Upper lobe of left lung (tissue), 6 donors: ENCODE data around the gene MBNL2. TPM values are rescaled to one million over a fixed set of nuclear protein-coding genes. Genes with fewer than 3 reads are reported as not detected.

Experiments used
- ATAC-seq, 2 donors: fragments of 200-7000 bp; cut with Tn5 transposase; one replicate each; pipeline ENCODE4 v1.9.1; 2022; ENCODE audit warnings: mild to moderate bottlenecking in 2 of 2, moderate library complexity in 2 of 2; ENCODE audit not compliant: low FRiP score in 2 of 2
- DNase-seq, 2 donors: peaks; one replicate each; pipeline ENCODE4 v3.0.0-alpha.2; 2019 to 2020
- H3K27ac ChIP-seq, 4 donors: fragments of 200-600 bp; sonication (generic); one replicate each; pipeline ENCODE4 v1.5.1; 2016 to 2019
- H3K27me3 ChIP-seq, 4 donors: fragments of 200-600 bp; sonication (generic); one replicate each; pipeline ENCODE4 v1.5.1; 2017 to 2019
- H3K36me3 ChIP-seq, 4 donors: fragments of 200-600 bp; sonication (generic); one replicate each; pipeline ENCODE4 v1.5.1; 2016 to 2019
- H3K4me1 ChIP-seq, 4 donors: fragments of 200-600 bp; sonication (generic); one replicate each; pipeline ENCODE4 v1.5.1; 2018 to 2019
- H3K4me3 ChIP-seq, 4 donors: fragments of 200-600 bp; sonication (generic); one replicate each; pipeline ENCODE4 v1.5.1; 2017 to 2019; ENCODE audit warnings: mild to moderate bottlenecking in 2 of 4, moderate library complexity in 1 of 4
- H3K9me3 ChIP-seq, 4 donors: fragments of 200-600 bp; sonication (generic); one replicate each; pipeline ENCODE4 v1.5.1; 2018 to 2019
- EP300 ChIP-seq, 4 donors: sonication (generic); formaldehyde crosslinking; IDR thresholded peaks; one replicate each; pipeline ENCODE4 v1.5.1; 2017; ENCODE audit warnings: antibody characterized with exemption in 4 of 4, control low read depth in 2 of 4
- POLR2A ChIP-seq, 4 donors: fragments of 450-650 bp; IDR thresholded peaks; one replicate each; pipeline ENCODE4 v1.5.1; 2016 to 2017; ENCODE audit warnings: antibody characterized with exemption in 4 of 4, mild to moderate bottlenecking in 2 of 4
- POLR2AphosphoS5 ChIP-seq, 2 donors: sonication (generic); formaldehyde crosslinking; IDR thresholded peaks; one replicate each; pipeline ENCODE4 v1.5.1; 2017; ENCODE audit warnings: antibody characterized with exemption in 2 of 2
- WGBS, 2 donors: methylation state at CpG; one replicate each; pipeline ENCODE4 v1.1.5; 2017 to 2018; 5-methylcytosine and 5-hydroxymethylcytosine counted together
- total RNA-seq, 6 donors: library from RNA; depleted of rRNA in 4 of 6; stranded (reverse); fragments of >200 nt in 4 of 6; gene quantifications; one replicate each; pipeline versions ENCODE4 v1.1.0 to v1.2.1, GENCODE V29; 2016 to 2021
- TF ChIP-seq, protein P1 (sequence below), 6 experiments: fragments of 450-650 bp in 4 of 6; fragments of 200-600 bp in 2 of 6; sonication (generic) in 2 of 6; IDR thresholded peaks; one replicate each; pipeline ENCODE4 v1.5.1; 2016 to 2019; ENCODE audit warnings: antibody characterized with exemption in 6 of 6
- donor health status: DM: no; HTN: no; CAD: no; lungs with moderate emphysema.
- donor health status: DM: no; HTN: yes; CAD: no; lungs with severe emphysema.

MBNL2 gene
- total RNA-seq, 6 donors from 2014 or later, result 40.9 to 78.4 (median 51.3) TPM

GRCh38 chr13:97228850-97229521 is 6.9 kb downstream of the MBNL2 start:
- DNase-seq, result no peak
- ATAC-seq, result no peak
- no peaks in the 10 kb centered on the region for H3K9me3 ChIP-seq
- peaks cover 46 to 73% (median 58%) of the 10 kb centered on the region in 4 donors for H3K4me1 ChIP-seq
- H3K36me3 ChIP-seq, result no peaks in the 10 kb centered on the region
- WGBS, 2 donors, result 60 to 64% methylated on average over 3 of the region's 3 CpGs
- H3K4me3 ChIP-seq, result no peak overlapping the region
- H3K27me3 ChIP-seq, result no peaks in the 10 kb centered on the region
- TF ChIP-seq EP300 (IDR thresholded peaks at IDR 0.05) (no peak), POLR2A (IDR thresholded peaks at IDR 0.05) (no peak), POLR2AphosphoS5 (IDR thresholded peaks at IDR 0.05) (no peak)
- TF ChIP-seq, protein P1, sequence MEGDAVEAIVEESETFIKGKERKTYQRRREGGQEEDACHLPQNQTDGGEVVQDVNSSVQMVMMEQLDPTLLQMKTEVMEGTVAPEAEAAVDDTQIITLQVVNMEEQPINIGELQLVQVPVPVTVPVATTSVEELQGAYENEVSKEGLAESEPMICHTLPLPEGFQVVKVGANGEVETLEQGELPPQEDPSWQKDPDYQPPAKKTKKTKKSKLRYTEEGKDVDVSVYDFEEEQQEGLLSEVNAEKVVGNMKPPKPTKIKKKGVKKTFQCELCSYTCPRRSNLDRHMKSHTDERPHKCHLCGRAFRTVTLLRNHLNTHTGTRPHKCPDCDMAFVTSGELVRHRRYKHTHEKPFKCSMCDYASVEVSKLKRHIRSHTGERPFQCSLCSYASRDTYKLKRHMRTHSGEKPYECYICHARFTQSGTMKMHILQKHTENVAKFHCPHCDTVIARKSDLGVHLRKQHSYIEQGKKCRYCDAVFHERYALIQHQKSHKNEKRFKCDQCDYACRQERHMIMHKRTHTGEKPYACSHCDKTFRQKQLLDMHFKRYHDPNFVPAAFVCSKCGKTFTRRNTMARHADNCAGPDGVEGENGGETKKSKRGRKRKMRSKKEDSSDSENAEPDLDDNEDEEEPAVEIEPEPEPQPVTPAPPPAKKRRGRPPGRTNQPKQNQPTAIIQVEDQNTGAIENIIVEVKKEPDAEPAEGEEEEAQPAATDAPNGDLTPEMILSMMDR (IDR thresholded peaks at IDR 0.05), result no peak
- peak overlapping the region in 1 of 4 donors; percentile 82 for H3K27ac ChIP-seq

DNA sequence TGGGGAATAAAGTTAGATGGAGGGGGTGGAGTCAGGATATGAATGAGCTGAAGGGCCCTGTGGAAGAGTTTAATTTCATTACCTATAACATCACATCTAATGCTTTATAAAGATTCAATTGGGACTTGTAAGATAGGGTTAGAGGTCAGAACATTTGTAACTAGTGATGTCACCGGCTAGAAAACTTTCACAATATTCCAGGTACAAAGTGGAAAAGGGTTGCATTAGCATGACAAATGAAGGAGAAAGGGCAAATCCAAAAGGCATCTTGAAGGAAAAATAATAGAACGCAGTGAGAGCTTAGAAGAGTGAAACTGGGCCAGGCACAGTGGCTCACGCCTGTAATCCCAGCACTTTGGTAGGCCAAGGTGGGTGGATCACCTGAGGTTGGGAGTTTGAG is 7.6 kb downstream of the MBNL2 start:
- no peaks in the 10 kb centered on the region for H3K27me3 ChIP-seq
- ATAC-seq (no peak), DNase-seq (no peak)
- no peak overlapping the region for H3K4me3 ChIP-seq
- peaks cover 53 to 73% (median 64%) of the 10 kb centered on the region in 4 donors for H3K4me1 ChIP-seq
- 88 to 89% methylated on average over 3 of the region's 3 CpGs for WGBS, 2 donors
- no peaks in the 10 kb centered on the region for H3K9me3 ChIP-seq
- no peaks in the 10 kb centered on the region for H3K36me3 ChIP-seq
- TF ChIP-seq EP300 (IDR thresholded peaks at IDR 0.05) (no peak), POLR2A (IDR thresholded peaks at IDR 0.05) (no peak), POLR2AphosphoS5 (IDR thresholded peaks at IDR 0.05) (no peak)
- TF ChIP-seq, protein P1 (IDR thresholded peaks at IDR 0.05), result no peak
- H3K27ac ChIP-seq, result peak overlapping the region in 1 of 4 donors; percentile 45

GRCh38 chr13:97231118-97231828 is 9.1 kb downstream of the MBNL2 start:
- Histone ChIP-seq H3K27ac (peak overlapping the region in 3 of 4 donors; percentile 3 to 55 (median 37)), H3K27me3 (no peaks in the 10 kb centered on the region), H3K9me3 (no peaks in the 10 kb centered on the region), H3K4me1 (peaks cover 56 to 73% (median 65%) of the 10 kb centered on the region in 4 donors), H3K36me3 (no peaks in the 10 kb centered on the region), H3K4me3 (no peak overlapping the region)
- DNase-seq, result no peak
- ATAC-seq, result no peak
- 84 to 98% methylated on average over 4 of the region's 4 CpGs for WGBS, 2 donors
- TF ChIP-seq, protein P1 (IDR thresholded peaks at IDR 0.05), result no peak
- TF ChIP-seq EP300 (IDR thresholded peaks at IDR 0.05), result no peak
- no peak for TF ChIP-seq POLR2A (IDR thresholded peaks at IDR 0.05)
- no peak for TF ChIP-seq POLR2AphosphoS5 (IDR thresholded peaks at IDR 0.05)

GRCh38 chr13:97231829-97232196 is 9.7 kb downstream of the MBNL2 start:
- ATAC-seq (no peak), DNase-seq (no peak)
- Histone ChIP-seq H3K27me3 (no peaks in the 10 kb centered on the region), H3K4me3 (no peak overlapping the region), H3K9me3 (no peaks in the 10 kb centered on the region), H3K27ac (peak overlapping the region in 2 of 4 donors; percentile 37 to 55), H3K36me3 (no peaks in the 10 kb centered on the region), H3K4me1 (peaks cover 56 to 73% (median 65%) of the 10 kb centered on the region in 4 donors)
- 79 to 84% methylated on average over 6 of the region's 6 CpGs for WGBS, 2 donors
- TF ChIP-seq, protein P1 (IDR thresholded peaks at IDR 0.05), result no peak
- TF ChIP-seq POLR2A (IDR thresholded peaks at IDR 0.05) (no peak), EP300 (IDR thresholded peaks at IDR 0.05) (no peak), POLR2AphosphoS5 (IDR thresholded peaks at IDR 0.05) (no peak)
